Colonic mucosa (tissue), 4 donors: ENCODE results near the gene CD38. TPM values are rescaled to one million over a fixed set of nuclear protein-coding genes. Genes with fewer than 3 reads are reported as not detected.

Source experiments
- DNase-seq: peaks from one replicate; pipeline ENCODE4 v3.0.0-alpha.2; 2020
- H3K27ac ChIP-seq: fragments of 200-600 bp; one replicate; pipeline ENCODE4 v1.8.0; 2021
- H3K27me3 ChIP-seq: fragments of 200-600 bp; one replicate; pipeline ENCODE4 v1.8.0; 2021
- H3K36me3 ChIP-seq: fragments of 200-600 bp; one replicate; pipeline ENCODE4 v1.8.0; 2021
- H3K4me1 ChIP-seq: fragments of 200-600 bp; one replicate; pipeline ENCODE4 v1.8.0; 2021; ENCODE audit warnings: mild to moderate bottlenecking
- H3K4me3 ChIP-seq: fragments of 200-600 bp; one replicate; pipeline ENCODE4 v1.8.0; 2021
- H3K9ac ChIP-seq, 2 donors: one replicate each; pipeline ENCODE4 v1.7.0; 2013; ENCODE audit warnings: control low read depth in 2 of 2, low read depth in 2 of 2, low read length in 2 of 2
- H3K9me3 ChIP-seq: fragments of 200-600 bp; one replicate; pipeline ENCODE4 v1.8.0; 2021
- intact Hi-C: fragments of 100-400 bp; cut with DNase I; formaldehyde crosslinking; loops from one replicate; pipeline ENCODE4 v1.14.1; 2022
- total RNA-seq, 2 donors: library from RNA; stranded (reverse); fragmentation: NEBNext Ultra II Directional in 1 of 2; extraction: Animal tissue kit (Norgen Biotek cat#: 25700) in 1 of 2; gene quantifications; one replicate each; pipeline ENCODE4 v1.2.1, GENCODE V29; 2021
- TF ChIP-seq, protein P1 (sequence below): fragments of 200-600 bp; IDR thresholded peaks from one replicate; pipeline ENCODE4 v1.8.0; 2022; ENCODE audit warnings: antibody characterized with exemption, mild to moderate bottlenecking
- donor health status: healthy.
- donor health status: DM: no; HTN: no; CAD: no.
- donor health status: DM: no; HTN: no; CAD: no.

The CD38 gene
- total RNA-seq, 2 donors from 2014 or later, result 2.5 to 2.6 TPM

- no peak overlapping the region for H3K9ac ChIP-seq
- no peaks in the 10 kb centered on the region for H3K4me1 ChIP-seq
- no peaks in the 10 kb centered on the region for H3K9me3 ChIP-seq
- H3K36me3 ChIP-seq, result no peaks in the 10 kb centered on the region
- intact Hi-C loops, result no loop called here
- H3K27ac ChIP-seq, result no peak overlapping the region
- no peak overlapping the region for H3K4me3 ChIP-seq
- TF ChIP-seq, protein P1, sequence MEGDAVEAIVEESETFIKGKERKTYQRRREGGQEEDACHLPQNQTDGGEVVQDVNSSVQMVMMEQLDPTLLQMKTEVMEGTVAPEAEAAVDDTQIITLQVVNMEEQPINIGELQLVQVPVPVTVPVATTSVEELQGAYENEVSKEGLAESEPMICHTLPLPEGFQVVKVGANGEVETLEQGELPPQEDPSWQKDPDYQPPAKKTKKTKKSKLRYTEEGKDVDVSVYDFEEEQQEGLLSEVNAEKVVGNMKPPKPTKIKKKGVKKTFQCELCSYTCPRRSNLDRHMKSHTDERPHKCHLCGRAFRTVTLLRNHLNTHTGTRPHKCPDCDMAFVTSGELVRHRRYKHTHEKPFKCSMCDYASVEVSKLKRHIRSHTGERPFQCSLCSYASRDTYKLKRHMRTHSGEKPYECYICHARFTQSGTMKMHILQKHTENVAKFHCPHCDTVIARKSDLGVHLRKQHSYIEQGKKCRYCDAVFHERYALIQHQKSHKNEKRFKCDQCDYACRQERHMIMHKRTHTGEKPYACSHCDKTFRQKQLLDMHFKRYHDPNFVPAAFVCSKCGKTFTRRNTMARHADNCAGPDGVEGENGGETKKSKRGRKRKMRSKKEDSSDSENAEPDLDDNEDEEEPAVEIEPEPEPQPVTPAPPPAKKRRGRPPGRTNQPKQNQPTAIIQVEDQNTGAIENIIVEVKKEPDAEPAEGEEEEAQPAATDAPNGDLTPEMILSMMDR, result no peak
- DNase-seq, result no peak
- H3K27me3 ChIP-seq, result no peaks in the 10 kb centered on the region
Measured at GRCh38 chr4:15792974-15793373, 14.8 kb downstream of the CD38 start.

DNA sequence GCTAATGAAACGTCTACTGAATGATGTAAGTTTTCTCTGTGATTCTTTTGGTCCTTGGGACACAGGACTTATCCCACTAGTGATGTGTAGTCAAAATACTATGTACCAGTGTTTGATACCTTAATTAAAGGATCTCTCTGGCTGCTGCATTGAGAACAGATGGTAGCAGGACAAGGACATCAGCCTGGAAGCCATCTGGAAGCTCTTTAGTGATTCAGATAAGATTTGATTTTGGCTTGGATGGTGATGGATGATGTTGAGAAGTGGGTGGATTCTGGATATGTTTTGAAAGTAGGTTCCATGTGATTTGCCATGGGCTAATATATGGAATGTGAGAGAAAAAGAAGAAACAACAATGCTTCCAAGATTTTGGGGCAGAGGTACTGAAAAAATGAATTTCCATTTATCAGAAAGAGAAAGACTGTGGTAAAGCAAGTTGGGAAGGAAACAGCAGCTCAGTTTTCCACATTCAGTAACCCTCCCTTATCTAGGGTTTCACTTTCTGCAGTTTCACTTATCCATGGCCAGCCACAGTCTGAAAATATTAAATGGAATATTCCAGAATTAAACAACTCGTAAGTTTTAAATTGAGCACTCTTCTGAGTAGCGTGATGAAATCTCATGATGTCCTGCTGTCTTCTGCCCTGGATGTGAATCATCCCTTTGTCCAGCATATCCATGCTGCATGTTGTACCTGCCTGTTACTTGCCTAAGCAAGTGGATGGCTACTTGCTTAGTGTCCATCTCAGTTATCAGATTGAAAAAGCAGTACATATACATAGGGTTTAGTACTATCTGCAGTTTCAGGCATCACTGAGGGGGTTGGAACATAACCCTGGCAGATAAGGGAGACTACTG, 15.6 kb downstream of the CD38 start:
- intact Hi-C loops, result no loop called here
- TF ChIP-seq, protein P1, result no peak
- DNase-seq, result no peak
- H3K4me1 ChIP-seq, result no peaks in the 10 kb centered on the region
- H3K9ac ChIP-seq, result no peak overlapping the region
- no peak overlapping the region for H3K4me3 ChIP-seq
- no peaks in the 10 kb centered on the region for H3K27me3 ChIP-seq
- no peaks in the 10 kb centered on the region for H3K36me3 ChIP-seq
- no peak overlapping the region for H3K27ac ChIP-seq
- no peaks in the 10 kb centered on the region for H3K9me3 ChIP-seq

DNA sequence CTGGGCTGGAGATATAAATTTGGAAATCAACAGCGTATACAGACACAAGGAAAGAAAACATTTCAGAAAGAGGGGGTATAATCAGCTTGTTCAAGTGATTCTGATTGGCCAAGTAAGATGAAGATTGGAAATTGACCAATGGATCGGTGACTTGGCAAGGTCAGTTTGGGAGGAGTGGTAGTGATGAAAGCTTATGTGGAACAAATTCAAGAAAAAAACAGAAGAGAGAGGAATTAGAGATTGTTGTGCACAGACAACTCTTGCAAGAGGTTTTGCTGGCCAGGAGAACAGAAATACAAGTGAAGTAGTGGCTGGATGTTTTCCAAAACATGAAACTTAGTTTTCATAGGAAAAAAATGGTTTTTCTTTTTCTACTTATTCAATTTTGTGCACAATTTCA, 16.3 kb downstream of the CD38 start:
- Histone ChIP-seq H3K36me3 (no peaks in the 10 kb centered on the region), H3K4me1 (no peaks in the 10 kb centered on the region), H3K4me3 (no peak overlapping the region), H3K9me3 (no peaks in the 10 kb centered on the region), H3K27me3 (no peaks in the 10 kb centered on the region), H3K27ac (no peak overlapping the region), H3K9ac (no peak overlapping the region)
- TF ChIP-seq, protein P1, result no peak
- DNase-seq, result no peak
- intact Hi-C loops, result no loop called here

GRCh38 chr4:15794905-15795304, 16.8 kb downstream of the CD38 start:
- no peak for DNase-seq
- intact Hi-C loops, result no loop called here
- H3K9ac ChIP-seq, result no peak overlapping the region

DNA sequence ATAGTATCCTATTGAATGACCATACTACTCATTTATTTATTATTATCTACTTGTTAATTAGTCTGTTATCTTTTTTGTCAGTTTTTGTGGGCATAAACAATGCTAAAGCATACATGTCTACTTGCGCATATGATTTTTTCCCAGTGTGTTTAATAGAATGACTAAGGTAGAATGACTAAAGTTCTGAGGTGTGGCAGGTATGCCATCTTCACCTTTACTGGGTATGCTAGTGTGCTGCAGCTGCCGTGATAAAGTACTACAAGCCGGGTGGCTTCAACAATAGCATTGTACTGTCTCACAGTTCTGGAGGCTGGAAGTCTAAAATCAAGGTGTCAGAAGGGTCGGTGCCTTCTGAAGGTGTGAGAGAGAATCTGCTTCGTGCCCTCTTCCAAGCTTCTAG, 19.2 kb downstream of the CD38 start:
- Histone ChIP-seq H3K27ac (no peak overlapping the region), H3K9me3 (no peaks in the 10 kb centered on the region), H3K4me1 (no peaks in the 10 kb centered on the region), H3K4me3 (no peak overlapping the region), H3K36me3 (no peaks in the 10 kb centered on the region), H3K27me3 (no peaks in the 10 kb centered on the region), H3K9ac (no peak overlapping the region)
- intact Hi-C loops, result no loop called here
- TF ChIP-seq, protein P1, result no peak
- DNase-seq, result no peak

More at GRCh38 chr4:15794905-15795304, 16.8 kb downstream of the CD38 start:
- TF ChIP-seq, protein P1, result no peak
- H3K4me1 ChIP-seq, result no peaks in the 10 kb centered on the region
- no peak overlapping the region for H3K4me3 ChIP-seq
- no peak overlapping the region for H3K27ac ChIP-seq
- no peaks in the 10 kb centered on the region for H3K36me3 ChIP-seq
- H3K27me3 ChIP-seq, result no peaks in the 10 kb centered on the region
- no peaks in the 10 kb centered on the region for H3K9me3 ChIP-seq
